Measurements from ENCODE around the gene CSNK1G2.

GRCh38 chr19:2011169-2011568 lies 70.2 kb downstream of the CSNK1G2 start:
- TF ChIP-seq EZH2 (IDR thresholded peaks at IDR 0.05) (no peak), FOXP2 (optimal IDR thresholded peaks at IDR 0.05; ENCODE audit: control extremely low read depth, extremely low read length, insufficient read depth) (no peak), POLR2AphosphoS5 (IDR thresholded peaks at IDR 0.05; ENCODE audit: borderline replicate concordance, low read depth, low read length) (no peak)

All from SK-N-MC (cell line).